Measurements from ENCODE around the gene ARHGEF28.

DNA sequence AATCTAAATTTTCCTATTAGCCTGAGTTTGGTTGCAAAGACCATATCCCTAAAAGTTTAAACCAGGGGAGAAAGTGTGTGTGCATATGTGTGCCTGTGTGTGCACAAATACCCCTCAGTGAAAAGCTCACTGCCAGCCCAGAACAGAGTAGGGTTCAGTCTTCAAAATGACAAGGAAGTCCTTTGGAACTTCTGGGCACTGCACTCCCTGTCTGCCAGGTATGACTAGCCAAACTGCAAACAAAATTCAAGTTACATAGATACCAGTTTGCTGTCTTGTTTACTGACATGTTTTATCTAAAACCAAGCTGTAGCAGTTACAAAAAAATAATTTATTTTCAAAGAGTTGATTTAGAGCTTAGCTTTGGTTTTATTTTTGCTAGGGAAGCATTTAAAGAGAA, 100.1 kb downstream of the ARHGEF28 start:
- TF ChIP-seq POLR2A (IDR thresholded peaks at IDR 0.05): no peak
- TF ChIP-seq, protein P1, sequence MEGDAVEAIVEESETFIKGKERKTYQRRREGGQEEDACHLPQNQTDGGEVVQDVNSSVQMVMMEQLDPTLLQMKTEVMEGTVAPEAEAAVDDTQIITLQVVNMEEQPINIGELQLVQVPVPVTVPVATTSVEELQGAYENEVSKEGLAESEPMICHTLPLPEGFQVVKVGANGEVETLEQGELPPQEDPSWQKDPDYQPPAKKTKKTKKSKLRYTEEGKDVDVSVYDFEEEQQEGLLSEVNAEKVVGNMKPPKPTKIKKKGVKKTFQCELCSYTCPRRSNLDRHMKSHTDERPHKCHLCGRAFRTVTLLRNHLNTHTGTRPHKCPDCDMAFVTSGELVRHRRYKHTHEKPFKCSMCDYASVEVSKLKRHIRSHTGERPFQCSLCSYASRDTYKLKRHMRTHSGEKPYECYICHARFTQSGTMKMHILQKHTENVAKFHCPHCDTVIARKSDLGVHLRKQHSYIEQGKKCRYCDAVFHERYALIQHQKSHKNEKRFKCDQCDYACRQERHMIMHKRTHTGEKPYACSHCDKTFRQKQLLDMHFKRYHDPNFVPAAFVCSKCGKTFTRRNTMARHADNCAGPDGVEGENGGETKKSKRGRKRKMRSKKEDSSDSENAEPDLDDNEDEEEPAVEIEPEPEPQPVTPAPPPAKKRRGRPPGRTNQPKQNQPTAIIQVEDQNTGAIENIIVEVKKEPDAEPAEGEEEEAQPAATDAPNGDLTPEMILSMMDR (IDR thresholded peaks at IDR 0.05): no peak

All from right lobe of liver (tissue), 4 donors.